Hepatocyte (in vitro differentiated cells): ENCODE results near the gene GAP43. TPM values are rescaled to one million over a fixed set of nuclear protein-coding genes. Genes with fewer than 3 reads are reported as not detected.

Experiments used
- DNase-seq: peaks from one replicate; pipeline ENCODE4 v3.0.0-alpha.2; 2016; ENCODE audit warnings: low spot score
- H2AFZ ChIP-seq: fragments of 200-600 bp; sonication (generic); 2 replicates; pipeline ENCODE4 v1.6.0; 2016; ENCODE audit warnings: antibody characterized with exemption, mild to moderate bottlenecking
- H3K27ac ChIP-seq: fragments of 200-600 bp; sonication (generic); 2 replicates; pipeline ENCODE4 v1.5.1; 2016; ENCODE audit warnings: mild to moderate bottlenecking
- H3K27me3 ChIP-seq: fragments of 200-600 bp; sonication (generic); 2 replicates; pipeline ENCODE4 v1.6.1; 2016
- H3K36me3 ChIP-seq: fragments of 200-600 bp; sonication (generic); replicated peaks from 2 replicates; pipeline ENCODE4 v1.5.1; 2016; ENCODE audit warnings: low read depth; ENCODE audit not compliant: insufficient read depth
- H3K4me1 ChIP-seq: fragments of 200-600 bp; sonication (generic); 2 replicates; pipeline ENCODE4 v1.5.1; 2016; ENCODE audit warnings: mild to moderate bottlenecking, moderate library complexity; ENCODE audit not compliant: insufficient read depth
- H3K4me2 ChIP-seq: fragments of 200-600 bp; sonication (generic); 2 replicates; pipeline ENCODE4 v1.6.0; 2016
- H3K4me3 ChIP-seq: fragments of 200-600 bp; sonication (generic); 2 replicates; pipeline ENCODE4 v1.5.1; 2016; ENCODE audit warnings: mild to moderate bottlenecking
- H3K79me2 ChIP-seq: fragments of 200-600 bp; sonication (generic); 2 replicates; pipeline ENCODE4 v1.6.0; 2017; ENCODE audit warnings: mild to moderate bottlenecking
- H3K9me2 ChIP-seq: fragments of 200-600 bp; sonication (generic); replicated peaks from 2 replicates; pipeline ENCODE4 v1.6.0; 2017; ENCODE audit warnings: mild to moderate bottlenecking; ENCODE audit not compliant: insufficient read depth
- H3K9me3 ChIP-seq: fragments of 200-600 bp; sonication (generic); 2 replicates; pipeline ENCODE4 v1.5.1; 2016; ENCODE audit warnings: low read depth, mild to moderate bottlenecking
- H4K20me1 ChIP-seq: fragments of 200-600 bp; sonication (generic); 2 replicates; pipeline ENCODE4 v1.6.0; 2016; ENCODE audit warnings: mild to moderate bottlenecking; ENCODE audit not compliant: insufficient read depth, poor library complexity, severe bottlenecking
- CTCF ChIP-seq: fragments of 200-600 bp; sonication (generic); IDR thresholded peaks from 2 replicates; pipeline ENCODE4 v1.5.1; 2016; ENCODE audit warnings: antibody characterized with exemption, mild to moderate bottlenecking; ENCODE audit not compliant: poor library complexity
- EZH2 ChIP-seq: fragments of 200-600 bp; sonication (generic); IDR thresholded peaks from 2 replicates; pipeline ENCODE4 v1.6.1; 2016; ENCODE audit warnings: antibody characterized with exemption, mild to moderate bottlenecking, borderline replicate concordance
- EZH2phosphoT487 ChIP-seq: fragments of 200-600 bp; sonication (generic); IDR thresholded peaks from one replicate; pipeline ENCODE4 v1.6.1; 2018; ENCODE audit warnings: antibody characterized with exemption, mild to moderate bottlenecking, low read depth, moderate library complexity; ENCODE audit not compliant: unreplicated experiment, severe bottlenecking
- WGBS: methylation state at CpG from one replicate; pipeline ENCODE4 v1.1.6; 2016; ENCODE audit warnings: low lambda C conversion rate; ENCODE audit errors: missing lambda C conversion rate; 5-methylcytosine and 5-hydroxymethylcytosine counted together
- polyA plus RNA-seq: library from polyadenylated mRNA; unstranded; fragments of >200 nt; fragmentation: Nextera tagmentation; extraction: Ambion mirVana; gene quantifications from 2 replicates; pipeline ENCODE4 v1.2.1, GENCODE V29; 2016
- total RNA-seq: library from RNA; depleted of rRNA; stranded (reverse); fragments of >200 nt; gene quantifications from 2 replicates; pipeline ENCODE4 v1.2.3, GENCODE V29; 2014

Gene GAP43
- total and polyA plus RNA-seq, 2 experiments from 2014 or later = 0.60 to 0.81 TPM

- H3K9me3 ChIP-seq = no peaks in the 10 kb centered on the region
- 93% methylated on average over 1 of the region's 1 CpG for WGBS
- no peak for DNase-seq
- H3K36me3 ChIP-seq = no peaks in the 10 kb centered on the region
- H3K4me2 ChIP-seq = no peak overlapping the region
- no peaks in the 10 kb centered on the region for H3K9me2 ChIP-seq
- H3K27ac ChIP-seq = no peak overlapping the region
- H2AFZ ChIP-seq = no peak overlapping the region
- H3K27me3 ChIP-seq = peaks cover 3% of the 10 kb centered on the region
- H3K4me1 ChIP-seq = no peaks in the 10 kb centered on the region
- H3K79me2 ChIP-seq = no peaks in the 10 kb centered on the region
- no peak overlapping the region for H3K4me3 ChIP-seq
- TF ChIP-seq EZH2phosphoT487 = no peak
- no peak for TF ChIP-seq EZH2
- TF ChIP-seq CTCF = no peak
- H4K20me1 ChIP-seq = no peaks in the 10 kb centered on the region
Observed at GRCh38 chr3:115683305-115683704, 60.0 kb downstream of the GAP43 start.

- 88% methylated on average over 3 of the region's 3 CpGs for WGBS
- Histone ChIP-seq H3K36me3 (no peaks in the 10 kb centered on the region), H3K9me3 (no peaks in the 10 kb centered on the region), H2AFZ (no peak overlapping the region), H3K4me1 (no peaks in the 10 kb centered on the region), H4K20me1 (no peaks in the 10 kb centered on the region), H3K9me2 (no peaks in the 10 kb centered on the region), H3K4me2 (no peak overlapping the region), H3K27ac (no peak overlapping the region), H3K27me3 (peaks cover 3% of the 10 kb centered on the region), H3K79me2 (no peaks in the 10 kb centered on the region), H3K4me3 (no peak overlapping the region)
- no peak for DNase-seq
- no peak for TF ChIP-seq EZH2phosphoT487
- TF ChIP-seq EZH2 = no peak
- TF ChIP-seq CTCF = no peak
Observed at GRCh38 chr3:115683773-115684172, 60.5 kb downstream of the GAP43 start.

- Histone ChIP-seq H3K4me3 (no peak overlapping the region), H2AFZ (no peak overlapping the region), H3K4me1 (no peaks in the 10 kb centered on the region), H3K4me2 (no peak overlapping the region), H3K36me3 (no peaks in the 10 kb centered on the region), H3K79me2 (no peaks in the 10 kb centered on the region), H3K9me3 (no peaks in the 10 kb centered on the region), H4K20me1 (no peaks in the 10 kb centered on the region), H3K9me2 (no peaks in the 10 kb centered on the region), H3K27me3 (peaks cover 3% of the 10 kb centered on the region), H3K27ac (no peak overlapping the region)
- TF ChIP-seq CTCF (no peak), EZH2phosphoT487 (no peak), EZH2 (no peak)
- DNase-seq = no peak
Observed at GRCh38 chr3:115685097-115685496, 61.8 kb downstream of the GAP43 start.

- WGBS = 92% methylated on average over 6 of the region's 6 CpGs
- DNase-seq = no peak
Observed at GRCh38 chr3:115687721-115688120, 64.4 kb downstream of the GAP43 start.

More at GRCh38 chr3:115687721-115688120, 64.4 kb downstream of the GAP43 start:
- Histone ChIP-seq H3K27me3 (no peaks in the 10 kb centered on the region), H3K9me3 (no peaks in the 10 kb centered on the region), H3K4me3 (no peak overlapping the region), H2AFZ (no peak overlapping the region), H3K9me2 (no peaks in the 10 kb centered on the region), H3K79me2 (no peaks in the 10 kb centered on the region), H3K4me1 (no peaks in the 10 kb centered on the region), H3K4me2 (no peak overlapping the region), H4K20me1 (no peaks in the 10 kb centered on the region), H3K27ac (no peak overlapping the region), H3K36me3 (no peaks in the 10 kb centered on the region)
- TF ChIP-seq EZH2phosphoT487 = no peak
